ENCODE measurements around the gene HHAT.

DNA sequence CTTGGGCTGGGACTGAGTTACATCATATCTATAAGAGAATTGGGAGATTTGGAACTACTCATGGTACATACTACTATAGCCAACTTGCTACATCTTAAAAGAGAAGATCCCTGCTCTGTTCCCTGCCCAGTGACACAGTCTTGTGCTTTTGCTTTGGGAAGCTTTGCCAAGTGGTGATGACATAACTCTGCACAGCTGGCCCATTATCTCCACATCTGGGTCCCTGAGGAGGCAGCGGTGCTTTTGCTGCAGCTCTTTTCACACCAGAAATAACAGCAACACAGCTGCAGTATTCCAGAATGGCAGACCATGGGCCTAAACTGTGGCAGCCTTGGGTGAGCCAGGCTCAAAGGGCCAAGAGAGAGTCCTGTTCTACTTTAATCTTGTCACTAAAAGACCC lies 296.0 kb downstream of the HHAT start:
- TF ChIP-seq, protein P1, sequence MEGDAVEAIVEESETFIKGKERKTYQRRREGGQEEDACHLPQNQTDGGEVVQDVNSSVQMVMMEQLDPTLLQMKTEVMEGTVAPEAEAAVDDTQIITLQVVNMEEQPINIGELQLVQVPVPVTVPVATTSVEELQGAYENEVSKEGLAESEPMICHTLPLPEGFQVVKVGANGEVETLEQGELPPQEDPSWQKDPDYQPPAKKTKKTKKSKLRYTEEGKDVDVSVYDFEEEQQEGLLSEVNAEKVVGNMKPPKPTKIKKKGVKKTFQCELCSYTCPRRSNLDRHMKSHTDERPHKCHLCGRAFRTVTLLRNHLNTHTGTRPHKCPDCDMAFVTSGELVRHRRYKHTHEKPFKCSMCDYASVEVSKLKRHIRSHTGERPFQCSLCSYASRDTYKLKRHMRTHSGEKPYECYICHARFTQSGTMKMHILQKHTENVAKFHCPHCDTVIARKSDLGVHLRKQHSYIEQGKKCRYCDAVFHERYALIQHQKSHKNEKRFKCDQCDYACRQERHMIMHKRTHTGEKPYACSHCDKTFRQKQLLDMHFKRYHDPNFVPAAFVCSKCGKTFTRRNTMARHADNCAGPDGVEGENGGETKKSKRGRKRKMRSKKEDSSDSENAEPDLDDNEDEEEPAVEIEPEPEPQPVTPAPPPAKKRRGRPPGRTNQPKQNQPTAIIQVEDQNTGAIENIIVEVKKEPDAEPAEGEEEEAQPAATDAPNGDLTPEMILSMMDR (conservative IDR thresholded peaks at IDR 0.05), result no peak
- no peak for TF ChIP-seq ZFX (IDR thresholded peaks at IDR 0.05)
